Measurements from ENCODE around the gene POLE4.

The POLE4 gene

GRCh38 chr2:75003773-75004172, 45.3 kb downstream of the POLE4 start:
- no peaks in the 10 kb centered on the region for H3K27me3 Mint-ChIP-seq
- no peak overlapping the region for H3K27ac Mint-ChIP-seq
- H3K4me3 Mint-ChIP-seq, result no peak overlapping the region
- no peaks in the 10 kb centered on the region for H3K4me1 Mint-ChIP-seq
- H3K36me3 Mint-ChIP-seq, result peaks cover 14% of the 10 kb centered on the region
- no peaks in the 10 kb centered on the region for H3K9me3 Mint-ChIP-seq

GRCh38 chr2:75006041-75006440, 47.6 kb downstream of the POLE4 start:
- Mint-ChIP-seq H3K4me3 (no peak overlapping the region), H3K4me1 (no peaks in the 10 kb centered on the region), H3K27me3 (no peaks in the 10 kb centered on the region), H3K9me3 (no peaks in the 10 kb centered on the region), H3K27ac (no peak overlapping the region), H3K36me3 (peaks cover 12% of the 10 kb centered on the region)

- H3K4me3 Mint-ChIP-seq, result no peak overlapping the region
- H3K27me3 Mint-ChIP-seq, result no peaks in the 10 kb centered on the region
- no peaks in the 10 kb centered on the region for H3K4me1 Mint-ChIP-seq
- no peaks in the 10 kb centered on the region for H3K9me3 Mint-ChIP-seq
- H3K36me3 Mint-ChIP-seq, result peaks cover 12% of the 10 kb centered on the region
- no peak overlapping the region for H3K27ac Mint-ChIP-seq
Measured at GRCh38 chr2:75007061-75007460, 48.6 kb downstream of the POLE4 start.

- H3K36me3 Mint-ChIP-seq, result peaks cover 11% of the 10 kb centered on the region
- H3K27me3 Mint-ChIP-seq, result no peaks in the 10 kb centered on the region
- no peaks in the 10 kb centered on the region for H3K4me1 Mint-ChIP-seq
- H3K27ac Mint-ChIP-seq, result no peak overlapping the region
- no peaks in the 10 kb centered on the region for H3K9me3 Mint-ChIP-seq
- no peak overlapping the region for H3K4me3 Mint-ChIP-seq
Measured at GRCh38 chr2:75007819-75008218, 49.4 kb downstream of the POLE4 start.

- peaks cover 8% of the 10 kb centered on the region for H3K36me3 Mint-ChIP-seq
- H3K27ac Mint-ChIP-seq, result no peak overlapping the region
- H3K9me3 Mint-ChIP-seq, result no peaks in the 10 kb centered on the region
- H3K27me3 Mint-ChIP-seq, result no peaks in the 10 kb centered on the region
- no peak overlapping the region for H3K4me3 Mint-ChIP-seq
- H3K4me1 Mint-ChIP-seq, result no peaks in the 10 kb centered on the region
Measured at GRCh38 chr2:75010571-75010970, 52.1 kb downstream of the POLE4 start.

- no peaks in the 10 kb centered on the region for H3K9me3 Mint-ChIP-seq
- H3K27me3 Mint-ChIP-seq, result no peaks in the 10 kb centered on the region
- peaks cover 8% of the 10 kb centered on the region for H3K36me3 Mint-ChIP-seq
- H3K4me1 Mint-ChIP-seq, result no peaks in the 10 kb centered on the region
- no peak overlapping the region for H3K4me3 Mint-ChIP-seq
- no peak overlapping the region for H3K27ac Mint-ChIP-seq
Measured at GRCh38 chr2:75012080-75012479, 53.6 kb downstream of the POLE4 start.

GRCh38 chr2:75018162-75018561, 59.7 kb downstream of the POLE4 start:
- Mint-ChIP-seq H3K27me3 (no peaks in the 10 kb centered on the region), H3K4me3 (no peak overlapping the region), H3K36me3 (no peaks in the 10 kb centered on the region), H3K27ac (no peak overlapping the region), H3K9me3 (peaks cover 7% of the 10 kb centered on the region), H3K4me1 (no peaks in the 10 kb centered on the region)

All from activated naive CD4-positive, alpha-beta T cell treated with anti-CD3 and anti-CD28 coated beads, Interleukin-2, amount 50 U/mL, for 24 hours (primary cell).